Right ventricle myocardium superior (tissue), 1 donor: ENCODE data around the gene CALML5. TPM values are rescaled to one million over a fixed set of nuclear protein-coding genes. Genes with fewer than 3 reads are reported as not detected.

ENCODE experiments used
- ATAC-seq: fragments of 200-7000 bp; cut with Tn5 transposase; one replicate; pipeline ENCODE4 v1.9.1; 2020; ENCODE audit warnings: mild to moderate bottlenecking; ENCODE audit not compliant: poor library complexity
- DNase-seq: peaks from one replicate; pipeline ENCODE4 v3.0.0-alpha.2; 2020
- intact Hi-C: fragments of 100-400 bp; cut with DNase I; formaldehyde crosslinking; loops from one replicate; pipeline ENCODE4 v1.11.2; 2022
- total RNA-seq: library from RNA; stranded (reverse); fragmentation: NEBNext Ultra II Directional; extraction: Animal tissue kit (Norgen Biotek cat#: 25700); gene quantifications from one replicate; pipeline ENCODE4 v1.2.1, GENCODE V29; 2021
- donor health status: DM: no; HTN: yes; CAD: no; lungs with severe emphysema.

The CALML5 gene
- total RNA-seq, 1 donor from 2014 or later: not detected

DNA sequence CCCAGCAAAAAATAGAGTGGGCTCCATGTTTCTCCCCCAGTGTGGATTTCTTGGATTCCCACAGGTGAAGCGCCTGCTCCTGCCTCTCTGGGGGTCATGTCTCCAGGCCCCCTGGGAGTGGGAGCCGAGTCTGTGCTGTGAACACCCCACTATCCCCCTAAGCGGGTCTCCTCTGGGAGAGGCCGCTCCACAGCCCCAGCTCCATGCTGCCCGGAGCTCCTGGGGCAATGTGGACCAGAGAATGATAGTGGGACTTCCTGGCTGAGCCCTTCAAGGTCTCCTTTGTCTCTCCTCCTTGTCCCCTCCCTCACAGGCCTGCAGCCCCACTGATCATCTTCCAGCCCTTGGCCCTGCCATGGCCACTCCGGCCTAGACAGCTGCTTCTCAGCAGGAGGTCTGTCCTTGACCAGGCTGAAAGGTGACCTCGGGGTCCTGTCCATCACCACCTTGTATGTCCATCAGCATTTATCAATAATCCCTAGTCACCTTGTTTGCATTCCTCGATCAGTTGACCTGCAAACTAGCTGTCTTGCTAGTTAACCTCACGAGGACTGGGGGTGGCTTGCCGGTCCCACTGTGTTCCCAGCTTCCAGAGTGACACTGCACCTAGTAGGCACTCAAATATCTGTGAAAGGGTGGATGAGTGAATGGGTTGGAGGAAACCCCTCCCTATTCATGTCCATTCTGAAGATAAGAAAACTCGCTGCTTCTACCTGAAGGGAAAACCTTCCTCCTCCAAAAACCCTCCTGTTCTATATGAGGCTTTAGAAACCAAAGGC lies 24.6 kb upstream of the CALML5 start:
- intact Hi-C loops: no loop called here
- DNase-seq (no peak), ATAC-seq (no peak)

DNA sequence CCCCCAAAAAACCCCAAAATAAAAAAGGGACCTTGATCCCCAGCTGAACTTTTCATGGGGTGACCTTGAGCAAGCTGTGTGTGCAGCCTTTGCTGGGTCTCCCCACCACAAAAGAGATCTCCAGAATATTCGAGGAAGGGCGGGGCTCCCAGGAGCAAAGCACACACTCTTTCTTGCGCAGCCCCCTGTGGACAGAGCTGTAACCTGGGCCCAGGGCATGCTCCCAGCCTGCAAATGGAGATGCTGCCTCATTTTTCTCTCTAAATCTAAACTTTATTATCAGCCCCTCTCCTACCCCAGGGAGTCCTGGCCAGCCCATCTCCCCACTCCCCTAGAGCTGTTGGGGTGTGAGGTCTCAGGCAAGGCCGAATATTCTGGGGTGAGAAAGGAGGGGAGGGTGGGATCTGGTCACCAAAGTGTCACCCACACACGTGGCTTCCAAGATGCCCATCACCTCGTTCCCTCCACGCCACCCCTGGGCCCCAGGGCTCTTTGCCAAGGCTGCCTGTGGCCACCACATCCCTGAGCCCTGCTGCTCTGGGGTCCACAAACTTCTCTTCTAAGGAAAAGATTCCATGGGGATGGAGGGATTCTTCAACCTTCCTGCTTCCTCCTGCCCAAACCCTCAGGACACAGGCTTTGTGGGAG lies 23.7 kb upstream of the CALML5 start:
- ATAC-seq (no peak), DNase-seq (no peak)
- intact Hi-C loops: no loop called here

DNA sequence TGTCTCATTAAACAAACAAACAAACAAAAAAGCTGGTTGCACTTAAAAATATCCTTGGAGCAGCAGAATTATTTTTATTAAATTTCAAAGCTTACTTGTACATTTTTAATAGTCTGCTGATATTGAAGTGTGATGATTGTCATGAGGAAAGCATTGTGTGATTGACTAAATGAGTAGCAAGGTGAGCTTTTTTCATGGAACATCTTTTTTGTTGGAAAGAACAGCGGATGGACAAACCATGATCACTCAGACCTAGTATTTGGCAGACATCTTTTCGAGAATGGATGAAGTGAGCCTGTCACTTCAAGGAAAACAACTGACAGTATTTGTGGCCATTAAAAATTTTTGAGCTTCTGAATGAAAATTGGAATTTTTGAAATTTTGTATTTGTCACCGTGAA lies 19.7 kb upstream of the CALML5 start:
- DNase-seq (no peak), ATAC-seq (no peak)
- intact Hi-C loops: no loop called here

DNA sequence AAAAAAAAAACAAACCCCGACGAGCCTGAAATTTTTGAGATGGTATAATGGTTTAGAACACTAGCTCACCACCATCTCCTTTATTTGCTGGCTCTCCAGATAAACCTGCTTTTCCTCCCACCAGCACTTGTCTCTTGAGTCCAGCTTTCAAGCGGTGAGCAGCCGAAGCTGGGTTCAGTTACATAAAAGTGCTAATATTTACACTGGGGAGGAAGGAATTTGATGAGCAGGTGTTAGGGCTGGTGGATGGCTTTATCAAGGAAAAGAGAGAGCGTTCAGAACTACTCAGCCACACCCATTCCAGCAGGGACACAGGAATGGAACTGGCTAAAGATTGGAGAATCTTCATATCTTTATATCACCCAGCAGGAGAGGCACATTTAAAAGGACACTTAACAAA lies 18.8 kb upstream of the CALML5 start:
- ATAC-seq (no peak), DNase-seq (no peak)
- intact Hi-C loops: no loop called here

DNA sequence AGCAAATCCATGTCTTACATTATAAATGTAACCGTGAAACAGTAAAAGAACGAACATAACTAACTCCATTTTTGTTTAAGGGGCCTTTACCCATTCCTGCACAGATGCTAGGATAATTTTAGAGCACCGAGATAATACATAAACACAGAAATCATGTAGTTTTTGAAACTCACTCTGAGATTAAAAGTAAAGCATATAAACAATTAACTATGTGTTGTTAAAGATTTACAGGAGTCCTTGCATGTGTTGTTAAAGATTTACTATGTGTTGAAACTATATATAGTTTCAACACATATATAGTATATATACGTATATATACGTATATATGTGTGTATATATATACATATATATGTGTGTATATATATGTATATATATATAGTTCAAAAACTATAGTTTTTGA lies 18.2 kb upstream of the CALML5 start:
- intact Hi-C loops: no loop called here
- ATAC-seq (no peak), DNase-seq (no peak)

DNA sequence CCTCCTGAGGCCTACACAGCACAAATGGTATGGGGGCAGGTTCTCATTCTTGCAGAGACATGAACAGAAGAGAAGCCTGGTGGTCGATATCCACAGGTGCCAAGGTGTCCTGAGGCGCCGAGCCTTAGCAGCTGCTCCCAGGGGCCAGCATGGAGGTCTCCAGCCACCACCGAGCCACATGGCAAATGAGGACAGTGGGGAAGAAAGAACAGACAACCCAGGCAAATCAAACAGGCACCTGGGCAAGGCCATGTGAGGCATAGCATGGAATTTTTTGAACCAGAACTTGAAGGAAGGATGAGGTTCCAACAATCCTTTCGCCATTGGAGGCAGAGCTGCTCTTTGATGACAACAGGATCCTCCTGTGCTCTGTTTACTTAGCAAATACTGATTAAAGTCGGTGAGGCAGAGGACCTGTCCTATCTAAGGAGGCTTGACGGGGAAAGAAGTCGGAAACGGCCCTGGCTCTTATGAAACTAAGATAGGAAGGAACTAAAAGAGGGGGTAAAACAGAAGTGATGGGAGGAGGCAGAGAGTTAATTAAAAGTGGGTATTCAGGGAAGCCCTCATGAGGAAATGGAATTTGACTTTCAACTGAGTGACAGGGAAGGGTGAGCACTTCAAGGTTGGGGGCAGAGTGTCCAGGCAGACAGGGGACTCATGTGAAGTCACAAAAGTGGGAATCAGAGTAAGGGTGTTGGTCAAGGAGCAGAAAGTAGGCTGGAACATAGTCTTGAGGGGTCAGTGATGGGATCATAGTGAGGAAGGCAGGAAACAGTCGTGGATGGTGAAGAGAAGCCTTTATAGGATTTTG lies 16.8 kb upstream of the CALML5 start:
- no peak for ATAC-seq
- DNase-seq: no peak
- intact Hi-C loops: no loop called here

DNA sequence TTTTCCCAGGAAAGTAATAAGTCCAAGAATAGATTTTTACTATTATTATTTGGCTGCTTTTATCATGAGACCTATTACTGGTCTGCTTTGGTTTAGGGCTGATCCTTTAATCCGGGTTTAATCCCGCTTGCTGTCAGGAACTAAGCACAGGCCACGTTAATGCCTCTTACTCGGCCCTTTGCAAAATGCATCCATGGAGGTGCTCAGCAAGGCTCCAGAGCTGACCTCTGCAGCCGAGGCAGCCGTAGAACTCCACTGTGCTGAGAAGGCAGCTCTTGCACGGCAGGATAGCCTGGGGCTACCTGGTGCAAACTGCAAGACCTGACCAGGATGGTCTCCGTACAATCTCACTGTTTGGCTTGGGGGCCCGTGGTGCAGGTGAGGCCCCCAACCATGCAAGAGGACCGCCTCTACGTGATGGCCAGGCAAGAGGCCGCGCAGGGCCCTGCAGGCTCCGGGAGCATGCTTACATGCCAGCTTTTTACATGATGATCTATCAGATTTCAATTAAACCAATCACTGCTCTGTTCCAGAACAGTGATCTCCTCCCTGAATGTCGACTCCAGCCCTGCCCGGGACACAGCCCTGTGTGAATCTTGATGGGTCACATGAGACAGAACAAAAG lies 15.0 kb upstream of the CALML5 start:
- DNase-seq (no peak), ATAC-seq (no peak)
- intact Hi-C loops: no loop called here

DNA sequence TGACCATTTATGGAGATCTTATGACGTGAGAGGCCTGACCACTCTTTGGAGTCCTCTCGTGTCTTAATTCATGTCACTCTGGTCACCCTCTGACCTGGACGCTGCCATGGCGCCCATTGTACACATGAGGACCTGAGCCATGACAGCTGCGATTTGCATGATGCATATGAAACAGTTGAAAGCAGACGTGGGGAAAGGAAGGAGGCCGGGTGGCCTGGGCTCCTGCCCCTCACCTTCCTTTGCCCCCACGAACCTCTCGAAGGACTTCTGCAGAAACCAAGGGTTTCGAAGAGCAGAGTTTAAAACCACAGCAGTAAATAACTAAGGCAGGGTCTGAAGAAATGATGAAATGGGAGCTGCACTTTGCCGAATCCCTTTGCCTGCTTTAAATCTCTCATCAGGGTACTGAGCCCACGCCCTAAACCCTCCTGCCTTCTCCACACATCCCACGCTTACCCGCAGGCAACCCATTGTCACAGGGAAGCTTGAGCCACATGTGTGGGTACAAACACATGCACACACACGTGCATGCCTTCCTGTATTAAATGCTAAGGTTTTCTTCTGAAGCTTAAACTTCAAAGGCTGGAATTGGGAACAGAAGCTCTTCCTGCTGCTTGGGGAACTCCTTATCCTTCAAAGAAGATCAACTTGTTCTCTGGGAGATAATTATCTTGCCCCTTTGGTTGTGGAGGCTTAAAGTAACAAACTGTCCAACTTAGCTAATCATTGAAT lies 13.7 kb upstream of the CALML5 start:
- DNase-seq (no peak), ATAC-seq (no peak)
- intact Hi-C loops: no loop called here

DNA sequence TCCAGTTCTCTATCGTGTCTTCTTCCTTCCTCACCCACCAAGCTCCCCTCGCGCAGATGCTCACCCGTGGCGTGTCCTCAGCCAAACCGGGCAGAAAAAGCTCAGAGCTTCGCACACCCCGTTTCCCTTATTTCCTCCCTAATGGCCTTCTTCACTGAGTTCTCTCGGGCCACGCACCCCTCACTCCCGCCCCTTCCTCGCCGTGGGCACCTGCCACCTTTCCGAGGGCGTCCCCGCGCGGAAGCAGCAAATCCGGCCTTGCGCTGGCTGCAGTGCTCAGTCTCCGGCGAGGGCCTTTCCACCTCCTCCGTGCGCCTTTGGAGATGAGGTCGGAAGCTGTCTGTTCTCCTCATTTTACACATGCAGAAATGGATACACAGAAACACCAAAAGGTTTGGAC lies 13.0 kb upstream of the CALML5 start:
- DNase-seq (no peak), ATAC-seq (no peak)
- intact Hi-C loops: no loop called here

DNA sequence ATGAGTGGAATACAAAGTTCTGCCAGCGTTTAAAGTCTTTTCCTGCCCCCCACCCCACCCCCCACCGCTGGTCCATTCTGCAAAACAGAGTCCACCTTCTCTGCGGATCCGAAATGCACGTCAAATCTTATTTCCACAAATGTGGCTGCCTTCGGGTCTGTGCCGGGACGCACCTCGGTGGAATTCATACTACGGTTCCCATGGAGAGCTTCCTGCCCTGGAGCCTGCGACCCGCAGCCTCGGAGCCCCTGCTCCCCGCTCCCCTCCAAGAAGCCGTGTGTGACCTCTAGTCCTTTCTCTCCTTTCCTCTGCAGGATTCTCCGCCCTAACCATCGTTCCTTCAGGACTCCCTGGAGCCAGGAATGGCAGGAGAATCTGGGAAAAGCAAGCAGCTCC lies 12.5 kb upstream of the CALML5 start:
- DNase-seq (no peak), ATAC-seq (no peak)
- intact Hi-C loops: no loop called here

DNA sequence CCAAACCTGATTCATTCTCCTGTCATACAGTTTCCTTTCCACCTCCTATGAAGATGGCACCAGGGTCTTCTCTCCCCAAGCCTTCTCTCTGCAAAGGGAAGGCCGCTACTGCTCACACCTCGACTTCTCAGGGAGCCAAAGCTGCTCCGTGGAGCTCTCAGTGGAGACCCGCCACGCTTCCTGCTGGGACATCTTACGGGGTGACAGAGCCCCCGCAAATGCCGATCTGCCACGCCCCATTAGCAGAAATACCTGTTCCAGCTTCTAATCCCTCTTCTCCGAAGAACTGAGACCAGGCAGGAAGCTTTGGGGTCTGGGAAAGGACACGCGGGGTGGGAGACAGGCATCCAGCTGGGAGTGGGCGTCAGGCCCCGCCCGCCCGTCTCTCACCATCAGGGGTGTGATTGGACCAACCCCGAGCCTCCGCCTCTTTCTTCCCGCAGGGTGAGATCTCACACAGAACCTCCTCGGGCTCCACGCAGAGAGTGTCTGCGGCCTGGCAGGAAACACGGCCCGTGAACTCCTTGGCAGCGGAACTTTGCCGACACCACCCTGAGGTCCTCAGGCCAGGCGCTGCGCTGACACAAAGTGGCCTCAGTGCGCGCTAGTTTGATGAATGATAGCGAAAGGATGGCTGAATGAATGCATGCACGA lies 12.0 kb upstream of the CALML5 start:
- intact Hi-C loops: no loop called here
- ATAC-seq (no peak), DNase-seq (no peak)

DNA sequence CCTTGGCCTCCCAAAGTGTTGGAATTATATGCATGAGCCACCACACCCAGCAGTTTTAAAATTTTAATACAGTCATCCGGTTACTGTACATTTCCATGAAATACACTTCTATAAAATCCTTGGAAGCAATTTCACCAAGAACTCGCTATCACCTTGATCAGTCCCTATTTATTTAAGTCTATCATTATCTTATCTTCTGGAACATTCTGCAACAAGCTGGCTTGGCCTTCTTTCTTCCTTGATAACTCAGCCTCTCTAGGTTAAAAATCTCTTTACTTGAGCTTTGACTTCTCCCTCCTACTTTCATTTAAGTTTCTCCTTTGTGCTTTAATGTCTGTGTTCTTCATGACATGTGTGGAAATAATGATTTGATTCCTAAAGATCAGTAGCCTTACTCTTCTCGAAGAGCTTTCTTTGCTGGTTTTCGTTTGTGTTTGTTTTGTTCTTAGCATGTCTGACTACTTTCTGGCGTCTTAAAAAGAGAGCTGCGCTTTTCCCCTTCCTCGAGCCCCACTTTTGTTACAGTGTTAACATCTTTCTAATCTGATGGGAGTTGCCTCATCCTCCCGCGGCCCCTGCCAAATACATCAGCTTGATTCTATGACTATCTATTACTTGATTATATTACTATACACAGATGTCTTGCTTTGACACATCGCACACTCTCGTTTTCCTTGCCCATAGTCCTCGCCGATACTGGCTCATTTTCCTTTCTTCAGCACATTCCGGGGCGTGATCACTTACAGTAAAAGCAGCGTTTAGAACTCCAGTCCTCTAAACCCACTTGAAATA lies 11.1 kb upstream of the CALML5 start:
- ATAC-seq (no peak), DNase-seq (no peak)
- intact Hi-C loops: no loop called here

DNA sequence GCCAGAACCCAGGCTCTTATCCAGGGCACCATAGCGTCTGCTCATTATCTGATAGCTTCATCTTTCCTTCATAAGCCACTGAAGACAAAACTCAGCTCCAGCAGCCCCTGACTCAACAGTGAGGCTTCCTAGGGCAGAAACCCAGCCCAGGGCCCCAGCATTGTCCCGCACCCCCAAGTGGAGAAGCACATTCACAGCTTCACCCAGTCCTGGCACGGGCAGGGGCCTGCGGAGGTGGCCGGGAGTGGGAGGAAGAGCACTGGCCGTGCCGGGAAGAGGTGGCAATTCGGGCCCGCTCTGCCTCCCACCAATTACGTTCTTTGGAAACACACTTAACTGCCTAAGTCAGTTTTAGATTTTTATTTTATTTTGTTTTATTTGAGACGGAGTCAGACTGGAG lies 10.3 kb upstream of the CALML5 start:
- intact Hi-C loops: no loop called here
- DNase-seq: no peak
- no peak for ATAC-seq

DNA sequence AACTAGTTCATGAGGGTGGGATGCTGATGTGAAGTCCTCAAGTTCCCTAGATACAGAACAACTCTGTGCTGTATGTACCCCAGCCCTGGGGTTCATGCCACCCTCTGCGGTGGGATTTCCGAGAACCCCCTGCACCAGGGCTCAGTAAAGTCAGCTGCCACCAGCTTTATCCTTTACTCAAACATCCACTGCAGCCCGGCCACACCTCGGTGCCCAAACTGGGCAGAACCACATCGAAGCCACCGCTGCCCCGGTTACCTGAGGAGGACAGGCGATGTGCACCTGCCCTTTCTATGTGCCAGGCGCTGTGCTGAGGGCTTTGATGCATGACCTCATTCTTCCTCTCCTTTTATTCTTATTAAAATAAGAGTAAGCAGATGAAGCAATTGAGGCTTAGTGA lies 9.9 kb upstream of the CALML5 start:
- intact Hi-C loops: no loop called here
- no peak for DNase-seq
- no peak for ATAC-seq

DNA sequence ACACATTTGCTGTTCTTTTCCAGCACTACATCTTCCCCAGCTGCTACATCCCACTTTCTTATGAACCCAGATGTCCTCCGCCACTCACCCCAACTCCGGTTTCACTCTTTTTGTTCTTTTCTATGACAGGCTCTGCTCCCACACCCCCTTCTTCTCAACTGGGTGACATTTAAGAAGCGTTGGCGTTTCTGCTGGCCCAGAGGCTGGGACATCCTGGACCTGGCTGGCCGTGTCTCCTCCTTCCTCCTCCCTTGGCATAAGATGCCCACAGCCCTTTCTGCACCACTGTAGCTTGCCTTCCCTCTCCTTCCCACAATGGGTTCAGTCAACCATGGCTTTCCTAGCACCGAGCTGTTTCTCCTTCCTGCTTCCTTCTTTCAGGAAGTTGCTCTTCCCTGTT lies 9.4 kb upstream of the CALML5 start:
- intact Hi-C loops: no loop called here
- ATAC-seq (no peak), DNase-seq (no peak)

DNA sequence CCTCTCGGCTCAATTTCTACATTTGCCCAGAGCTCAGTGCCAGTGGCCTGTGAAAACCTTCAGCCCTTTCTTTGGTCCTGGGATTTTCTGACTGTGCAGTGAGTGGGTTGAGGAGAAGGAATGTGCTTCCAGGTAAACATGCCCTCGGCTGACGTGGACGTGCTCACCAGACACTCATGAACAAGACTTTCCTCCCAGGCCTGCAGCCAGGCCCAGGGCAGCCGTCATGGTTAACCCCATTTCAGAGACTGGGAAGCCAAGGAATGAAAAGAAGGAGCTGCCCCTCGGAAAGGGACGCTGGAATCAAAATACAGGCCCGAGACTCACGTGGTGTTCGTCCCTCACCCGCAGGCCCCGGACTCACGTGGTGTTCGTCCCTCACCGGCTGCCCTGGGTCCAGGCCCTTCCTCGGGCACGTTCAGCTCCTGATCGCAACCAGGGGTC lies 8.8 kb upstream of the CALML5 start:
- no peak for DNase-seq
- intact Hi-C loops: no loop called here
- ATAC-seq: no peak

DNA sequence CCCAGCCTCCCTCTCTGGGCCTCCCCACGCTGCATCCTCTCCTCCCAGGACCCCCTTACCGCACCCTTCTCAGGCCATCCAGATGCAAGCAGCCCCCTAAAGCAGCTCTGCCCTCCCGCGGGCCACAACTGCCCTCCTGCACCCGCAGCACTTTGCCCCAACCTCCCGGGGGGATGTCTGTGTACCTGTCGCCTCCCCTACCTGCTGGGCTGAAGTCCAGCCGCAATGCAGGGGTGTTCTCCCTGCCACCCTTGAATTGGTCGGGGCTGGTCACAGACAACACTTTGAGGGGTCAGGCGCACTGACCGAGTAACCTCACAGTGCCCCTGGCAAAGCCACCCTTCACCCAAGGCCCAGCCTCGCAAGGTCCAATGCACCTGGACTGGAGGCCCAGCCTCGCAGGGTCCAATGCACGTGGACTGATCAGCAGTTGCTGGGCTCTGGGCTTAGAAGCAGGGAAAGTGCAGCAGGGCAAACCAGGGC lies 8.3 kb upstream of the CALML5 start:
- intact Hi-C loops: no loop called here
- ATAC-seq (no peak), DNase-seq (no peak)
